Body of pancreas (tissue), 4 donors: ENCODE data around the gene SUPT5H. TPM values are rescaled to one million over a fixed set of nuclear protein-coding genes. Genes with fewer than 3 reads are reported as not detected.

Experiments
- ATAC-seq: fragments of 150-250 bp; one replicate; pipeline ENCODE4 v1.9.1; 2016
- DNase-seq, 4 donors: peaks; one replicate each; pipeline ENCODE4 v3.0.0-alpha.2; 2019
- H3K27ac ChIP-seq, 4 donors: fragments of 200-600 bp; sonication (generic); 1 replicate in 3 of 4; 2 replicates in 1 of 4; pipeline versions ENCODE4 v1.5.1 to v1.6.1; 2016 to 2019; ENCODE audit warnings: mild to moderate bottlenecking in 1 of 4, mixed read lengths in 1 of 4, moderate library complexity in 1 of 4
- H3K27me3 ChIP-seq, 2 donors: fragments of 200-600 bp; sonication (generic); one replicate each; pipeline ENCODE4 v1.6.0; 2016; ENCODE audit warnings: mild to moderate bottlenecking in 1 of 2
- H3K36me3 ChIP-seq, 2 donors: fragments of 200-600 bp; sonication (generic); replicated peaks in 1 of 2; 2 replicates each; pipeline ENCODE4 v1.5.1; 2016; ENCODE audit warnings: low read depth in 2 of 2; ENCODE audit not compliant: insufficient read depth in 1 of 2
- H3K4me1 ChIP-seq: fragments of 200-600 bp; sonication (generic); one replicate; pipeline ENCODE4 v1.6.0; 2016
- H3K4me3 ChIP-seq, 2 donors: fragments of 200-600 bp; sonication (generic); 1 replicate in 1 of 2; 2 replicates in 1 of 2; pipeline ENCODE4 v1.5.1; 2016 to 2019
- H3K9me3 ChIP-seq, 3 donors: fragments of 200-600 bp; sonication (generic); 1 replicate in 2 of 3; 2 replicates in 1 of 3; pipeline ENCODE4 v1.5.1; 2016
- POLR2A ChIP-seq, 3 donors: fragments of 450-650 bp; IDR thresholded peaks; one replicate each; pipeline ENCODE4 v1.6.1; 2016; ENCODE audit warnings: antibody characterized with exemption in 3 of 3, mild to moderate bottlenecking in 2 of 3
- WGBS, 2 donors: methylation state at CpG; one replicate each; pipeline ENCODE4 v1.1.5; 2017; 5-methylcytosine and 5-hydroxymethylcytosine counted together
- intact Hi-C: fragments of 100-400 bp; cut with DNase I; formaldehyde crosslinking; loops from one replicate; pipeline ENCODE4 v1.15.1; 2023
- total RNA-seq, 2 donors: library from RNA; depleted of rRNA; stranded (reverse); fragments of >200 nt; gene quantifications; one replicate each; pipeline ENCODE4 v1.1.0, GENCODE V29; 2016
- TF ChIP-seq, protein P1 (sequence below), 7 experiments: fragments of 450-650 bp in 4 of 7; fragments of 200-600 bp in 3 of 7; sonication (generic) in 3 of 7; IDR thresholded peaks; one replicate each; pipeline ENCODE4 v1.5.1; 2016 to 2019; ENCODE audit warnings: antibody characterized with exemption in 7 of 7

The SUPT5H gene
- total RNA-seq, 2 donors from 2014 or later = 82.0 to 90.3 TPM

GRCh38 chr19:39410017-39410830, 35.2 kb upstream of the SUPT5H start:
- Histone ChIP-seq H3K9me3 (no peaks in the 10 kb centered on the region), H3K4me1 (peaks cover 63% of the 10 kb centered on the region), H3K36me3 (no peaks in the 10 kb centered on the region), H3K4me3 (peak overlapping the region; percentile 10 to 42), H3K27me3 (no peaks in the 10 kb centered on the region), H3K27ac (peak overlapping the region; percentile 88 to 98 (median 96))
- intact Hi-C loops = loop anchor here (10.0 kb wide), 1 partner anchor 65 kb away; the partner anchor contains the start of gene SAMD4B
- peak; percentile 63 to 78 (median 70) for DNase-seq
- 2 to 4% methylated on average over 23 to 34 of the region's 35 CpGs for WGBS, 2 donors
- peak; percentile 3 for ATAC-seq
- peak in 2 of 3 donors; percentile 67 to 76 for TF ChIP-seq POLR2A (IDR thresholded peaks at IDR 0.05)
- TF ChIP-seq, protein P1, sequence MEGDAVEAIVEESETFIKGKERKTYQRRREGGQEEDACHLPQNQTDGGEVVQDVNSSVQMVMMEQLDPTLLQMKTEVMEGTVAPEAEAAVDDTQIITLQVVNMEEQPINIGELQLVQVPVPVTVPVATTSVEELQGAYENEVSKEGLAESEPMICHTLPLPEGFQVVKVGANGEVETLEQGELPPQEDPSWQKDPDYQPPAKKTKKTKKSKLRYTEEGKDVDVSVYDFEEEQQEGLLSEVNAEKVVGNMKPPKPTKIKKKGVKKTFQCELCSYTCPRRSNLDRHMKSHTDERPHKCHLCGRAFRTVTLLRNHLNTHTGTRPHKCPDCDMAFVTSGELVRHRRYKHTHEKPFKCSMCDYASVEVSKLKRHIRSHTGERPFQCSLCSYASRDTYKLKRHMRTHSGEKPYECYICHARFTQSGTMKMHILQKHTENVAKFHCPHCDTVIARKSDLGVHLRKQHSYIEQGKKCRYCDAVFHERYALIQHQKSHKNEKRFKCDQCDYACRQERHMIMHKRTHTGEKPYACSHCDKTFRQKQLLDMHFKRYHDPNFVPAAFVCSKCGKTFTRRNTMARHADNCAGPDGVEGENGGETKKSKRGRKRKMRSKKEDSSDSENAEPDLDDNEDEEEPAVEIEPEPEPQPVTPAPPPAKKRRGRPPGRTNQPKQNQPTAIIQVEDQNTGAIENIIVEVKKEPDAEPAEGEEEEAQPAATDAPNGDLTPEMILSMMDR (IDR thresholded peaks at IDR 0.05) = no peak

- no peaks in the 10 kb centered on the region for H3K9me3 ChIP-seq
- H3K4me3 ChIP-seq = no peak overlapping the region
- WGBS, 2 donors = 18 to 58% methylated on average over 1 of the region's 1 CpG
- no peak for DNase-seq
- H3K27ac ChIP-seq = peak overlapping the region; percentile 88 to 98 (median 96)
- intact Hi-C loops = loop anchor here (10.0 kb wide), 1 partner anchor 66 kb away; the partner anchor contains the start of gene SAMD4B
- ATAC-seq = no peak
- H3K27me3 ChIP-seq = no peaks in the 10 kb centered on the region
- H3K4me1 ChIP-seq = peaks cover 59% of the 10 kb centered on the region
- H3K36me3 ChIP-seq = no peaks in the 10 kb centered on the region
- no peak for TF ChIP-seq POLR2A (IDR thresholded peaks at IDR 0.05)
- TF ChIP-seq, protein P1 (IDR thresholded peaks at IDR 0.05) = no peak
Observed at GRCh38 chr19:39410831-39411080, 34.6 kb upstream of the SUPT5H start.

GRCh38 chr19:39411081-39411831, 34.1 kb upstream of the SUPT5H start:
- peak in 2 of 3 donors; percentile 64 to 71 for TF ChIP-seq POLR2A (IDR thresholded peaks at IDR 0.05)
- TF ChIP-seq, protein P1 (IDR thresholded peaks at IDR 0.05) = peak in 1 of 7 experiments; percentile 11
- peaks cover 54% of the 10 kb centered on the region for H3K4me1 ChIP-seq
- no peaks in the 10 kb centered on the region for H3K9me3 ChIP-seq
- H3K27me3 ChIP-seq = no peaks in the 10 kb centered on the region
- DNase-seq (peak; percentile 71 to 84 (median 78)), ATAC-seq (peak; percentile 3)
- H3K36me3 ChIP-seq = no peaks in the 10 kb centered on the region
- H3K27ac ChIP-seq = peak overlapping the region; percentile 88 to 98 (median 96)
- WGBS, 2 donors = 2 to 3% methylated on average over 9 of the region's 9 CpGs
- no peak overlapping the region for H3K4me3 ChIP-seq
- intact Hi-C loops = loop anchor here (10.0 kb wide), 1 partner anchor 66 kb away; the partner anchor contains the start of gene SAMD4B

DNA sequence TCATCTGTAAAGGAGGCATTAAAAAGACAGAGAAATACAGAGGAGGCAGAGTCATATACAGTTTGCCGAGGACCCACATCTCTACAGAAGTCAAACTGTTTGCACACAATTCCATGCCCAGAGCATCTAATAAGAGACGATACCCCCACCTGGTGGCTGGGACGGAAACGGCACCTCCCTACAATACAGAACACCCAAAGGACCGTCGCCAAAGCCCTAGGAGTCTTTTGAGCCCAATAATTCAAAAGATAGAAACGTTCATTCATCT, 33.6 kb upstream of the SUPT5H start:
- ATAC-seq (peak; percentile 58), DNase-seq (peak; percentile 93 to 97 (median 96))
- Histone ChIP-seq H3K27ac (peak overlapping the region; percentile 88 to 98 (median 96)), H3K4me3 (no peak overlapping the region), H3K4me1 (peaks cover 53% of the 10 kb centered on the region), H3K9me3 (no peaks in the 10 kb centered on the region), H3K36me3 (no peaks in the 10 kb centered on the region), H3K27me3 (no peaks in the 10 kb centered on the region)
- WGBS, 2 donors = 0% methylated on average over 7 of the region's 7 CpGs
- no peak for TF ChIP-seq POLR2A (IDR thresholded peaks at IDR 0.05)
- TF ChIP-seq, protein P1 (IDR thresholded peaks at IDR 0.05) = peak; percentile 82 to 99 (median 93)
- intact Hi-C loops = loop anchor here (10.0 kb wide), 1 partner anchor 67 kb away; the partner anchor contains the start of gene SAMD4B
